HG03354 (cell line): Measurements from ENCODE around the gene TRIM28.
"Not testable (repeated sequence)": the region's sequence is repeated elsewhere in the genome, so short reads cannot be mapped to it uniquely, and the experiment has no call there.

ENCODE experiments used
- ATAC-seq: cut with Tn5 transposase; IDR thresholded peaks from one replicate; pipeline ENCODE4 v1.9.1; 2021; ENCODE audit warnings: mild to moderate bottlenecking; ENCODE audit not compliant: unreplicated experiment, poor library complexity, severe bottlenecking

TRIM28 gene

GRCh38 chr19:58572818-58573657 lies 29.2 kb downstream of the TRIM28 start, which contains the start of gene MZF1:
Gene MZF1 (minus strand): TSS chr19:58573335. CDS start chr19:58571389, 1,946 bp downstream.
- peak; percentile 63 for ATAC-seq

GRCh38 chr19:58573658-58574164 lies 29.8 kb downstream of the TRIM28 start:
- ATAC-seq = no peak

- peak; percentile 48 for ATAC-seq
These were observed 31.5 kb downstream of the TRIM28 start for GRCh38 chr19:58575183-58576041.

GRCh38 chr19:58577581-58577980 lies 33.7 kb downstream of the TRIM28 start:
- not testable (repeated sequence) for ATAC-seq

- no peak for ATAC-seq
These were observed 34.4 kb downstream of the TRIM28 start for GRCh38 chr19:58578012-58578925.

GRCh38 chr19:58579473-58580142 lies 35.7 kb downstream of the TRIM28 start:
- no peak for ATAC-seq

GRCh38 chr19:58581227-58582141 lies 37.6 kb downstream of the TRIM28 start:
- ATAC-seq = peak; percentile 77

- no peak for ATAC-seq
These were observed 39.1 kb downstream of the TRIM28 start for GRCh38 chr19:58582985-58583384.

GRCh38 chr19:58584498-58585441 lies 40.9 kb downstream of the TRIM28 start:
- ATAC-seq = no peak

GRCh38 chr19:58585442-58586132 lies 41.7 kb downstream of the TRIM28 start:
- ATAC-seq = no peak

GRCh38 chr19:58586133-58586765 lies 42.4 kb downstream of the TRIM28 start:
- ATAC-seq = no peak
